HFFc6 (cell line): ENCODE data around the gene ETV2. TPM values are rescaled to one million over a fixed set of nuclear protein-coding genes. Genes with fewer than 3 reads are reported as not detected.
"Not testable (repeated sequence)": the region's sequence is repeated elsewhere in the genome, so short reads cannot be mapped to it uniquely, and the experiment has no call there.

Source experiments
- DNase-seq: peaks from one replicate; pipeline ENCODE4 v3.0.0-alpha.2; 2018
- H3K27ac Mint-ChIP-seq: 2 replicates; pipeline ENCODE4 v1.8.0; 2020; ENCODE audit warnings: mild to moderate bottlenecking, mixed read lengths
- H3K27me3 Mint-ChIP-seq: 2 replicates; pipeline ENCODE4 v1.8.0; 2021; ENCODE audit warnings: mild to moderate bottlenecking, moderate library complexity, mixed read lengths; ENCODE audit not compliant: insufficient read depth
- H3K36me3 Mint-ChIP-seq: 2 replicates; pipeline ENCODE4 v1.8.0; 2021; ENCODE audit warnings: low read depth, mixed read lengths
- H3K4me1 Mint-ChIP-seq: 2 replicates; pipeline ENCODE4 v1.8.0; 2020; ENCODE audit warnings: low read depth, mixed read lengths
- H3K4me3 Mint-ChIP-seq: 2 replicates; pipeline ENCODE4 v1.8.0; 2020; ENCODE audit warnings: mild to moderate bottlenecking, moderate library complexity, mixed read lengths
- H3K9me3 Mint-ChIP-seq: 2 replicates; pipeline ENCODE4 v1.8.0; 2020; ENCODE audit warnings: mild to moderate bottlenecking, mixed read lengths
- long read RNA-seq: library from polyadenylated mRNA; unstranded; transcript quantifications from one replicate; pipeline ENCODE4 v2.0.0, GENCODE V29; 2019
- total RNA-seq, 6 experiments: library from RNA; stranded (reverse); fragmentation: NEBNext Ultra II Directional; extraction: Animal tissue kit (Norgen Biotek cat#: 25700); gene quantifications; 2 replicates in 1 of 6; 3 replicates in 5 of 6; pipeline ENCODE4 v1.2.3, GENCODE V29; 2021
- TF ChIP-seq, protein P1 (sequence below): fragments of 200-600 bp; sonication (generic); IDR thresholded peaks from 2 replicates; pipeline ENCODE4 v1.5.0; 2021; ENCODE audit warnings: antibody characterized with exemption, mild to moderate bottlenecking

The ETV2 gene, protein sequence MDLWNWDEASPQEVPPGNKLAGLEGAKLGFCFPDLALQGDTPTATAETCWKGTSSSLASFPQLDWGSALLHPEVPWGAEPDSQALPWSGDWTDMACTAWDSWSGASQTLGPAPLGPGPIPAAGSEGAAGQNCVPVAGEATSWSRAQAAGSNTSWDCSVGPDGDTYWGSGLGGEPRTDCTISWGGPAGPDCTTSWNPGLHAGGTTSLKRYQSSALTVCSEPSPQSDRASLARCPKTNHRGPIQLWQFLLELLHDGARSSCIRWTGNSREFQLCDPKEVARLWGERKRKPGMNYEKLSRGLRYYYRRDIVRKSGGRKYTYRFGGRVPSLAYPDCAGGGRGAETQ
- total RNA-seq, result 1 to 10 TPM in 5 of 6 experiments, under 1 TPM in 1; 0.71 to 2.2 (median 1.4) TPM
- long read RNA-seq, partial matches to known transcripts, result 0 of 2 reads
- long read RNA-seq, other reads (novel, unspliced or antisense), result 0 of 2 reads

DNA sequence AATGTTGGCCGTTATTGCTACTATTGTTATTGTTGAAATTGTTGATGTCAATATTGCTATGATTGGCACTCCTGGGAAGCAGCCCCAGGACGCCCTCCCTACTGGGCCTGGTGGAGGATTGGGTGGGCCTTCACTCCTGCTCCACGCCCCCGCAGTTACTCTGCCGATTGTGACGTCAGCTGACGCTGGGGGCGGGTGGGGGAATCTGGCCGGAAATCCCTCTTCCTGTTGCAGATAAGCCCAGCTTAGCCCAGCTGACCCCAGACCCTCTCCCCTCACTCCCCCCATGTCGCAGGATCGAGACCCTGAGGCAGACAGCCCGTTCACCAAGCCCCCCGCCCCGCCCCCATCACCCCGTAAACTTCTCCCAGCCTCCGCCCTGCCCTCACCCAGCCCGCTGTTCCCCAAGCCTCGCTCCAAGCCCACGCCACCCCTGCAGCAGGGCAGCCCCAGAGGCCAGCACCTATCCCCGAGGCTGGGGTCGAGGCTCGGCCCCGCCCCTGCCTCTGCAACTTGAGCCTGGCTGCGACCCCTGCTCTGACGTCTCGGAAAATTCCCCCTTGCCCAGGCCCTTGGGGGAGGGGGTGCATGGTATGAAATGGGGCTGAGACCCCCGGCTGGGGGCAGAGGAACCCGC is at the start of gene ETV2:
Gene ETV2 (plus strand): TSS at position 231 of the 637 bp plus-strand sequence. CDS start 716 bp downstream, outside the sequence.
- H3K4me3 Mint-ChIP-seq, result peak within 1 kb of the TSS; percentile 79
- H3K4me1 Mint-ChIP-seq, result peaks cover 26% of the 10 kb centered on the region
- H3K27me3 Mint-ChIP-seq, result 0 out of 2 replicates have a peak, but pooled peaks cover 3% of the 10 kb centered on the region
- TF ChIP-seq, protein P1, sequence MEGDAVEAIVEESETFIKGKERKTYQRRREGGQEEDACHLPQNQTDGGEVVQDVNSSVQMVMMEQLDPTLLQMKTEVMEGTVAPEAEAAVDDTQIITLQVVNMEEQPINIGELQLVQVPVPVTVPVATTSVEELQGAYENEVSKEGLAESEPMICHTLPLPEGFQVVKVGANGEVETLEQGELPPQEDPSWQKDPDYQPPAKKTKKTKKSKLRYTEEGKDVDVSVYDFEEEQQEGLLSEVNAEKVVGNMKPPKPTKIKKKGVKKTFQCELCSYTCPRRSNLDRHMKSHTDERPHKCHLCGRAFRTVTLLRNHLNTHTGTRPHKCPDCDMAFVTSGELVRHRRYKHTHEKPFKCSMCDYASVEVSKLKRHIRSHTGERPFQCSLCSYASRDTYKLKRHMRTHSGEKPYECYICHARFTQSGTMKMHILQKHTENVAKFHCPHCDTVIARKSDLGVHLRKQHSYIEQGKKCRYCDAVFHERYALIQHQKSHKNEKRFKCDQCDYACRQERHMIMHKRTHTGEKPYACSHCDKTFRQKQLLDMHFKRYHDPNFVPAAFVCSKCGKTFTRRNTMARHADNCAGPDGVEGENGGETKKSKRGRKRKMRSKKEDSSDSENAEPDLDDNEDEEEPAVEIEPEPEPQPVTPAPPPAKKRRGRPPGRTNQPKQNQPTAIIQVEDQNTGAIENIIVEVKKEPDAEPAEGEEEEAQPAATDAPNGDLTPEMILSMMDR, result no peak
- H3K9me3 Mint-ChIP-seq, result no peaks in the 10 kb centered on the region
- peaks cover 7% of the 10 kb centered on the region; the same call in 1 of the 2 replicates for H3K36me3 Mint-ChIP-seq
- H3K27ac Mint-ChIP-seq, result 0 out of 2 replicates have a peak within 1 kb of the TSS, but pooled peaks have one; percentile 26
- no peak for DNase-seq

DNA sequence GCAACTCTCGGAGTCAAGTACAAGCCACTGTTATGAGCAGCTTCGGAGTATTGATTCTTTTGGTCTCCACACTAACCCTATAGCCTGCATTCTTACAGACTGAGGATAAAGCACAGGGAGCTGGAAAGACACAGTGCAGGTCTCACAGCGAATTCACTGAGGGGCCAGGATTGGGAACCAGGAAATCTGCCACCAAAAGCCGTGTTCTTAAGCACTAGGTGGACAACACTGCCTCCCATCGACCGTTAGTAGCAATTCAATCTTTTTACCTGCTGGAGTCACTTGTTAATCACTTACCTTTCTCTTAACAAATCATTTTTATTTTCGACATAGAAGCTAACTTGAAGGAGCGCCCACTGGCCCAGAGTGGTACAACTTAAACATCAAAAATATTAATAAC is 49.3 kb upstream of the ETV2 start:
- TF ChIP-seq, protein P1, result peak; percentile 68
- DNase-seq, result no peak
- H3K27ac Mint-ChIP-seq, result no peak overlapping the region
- H3K27me3 Mint-ChIP-seq, result peaks cover 2% of the 10 kb centered on the region
- H3K4me3 Mint-ChIP-seq, result no peak overlapping the region
- H3K4me1 Mint-ChIP-seq, result no peaks in the 10 kb centered on the region
- no peaks in the 10 kb centered on the region for H3K9me3 Mint-ChIP-seq
- no peaks in the 10 kb centered on the region for H3K36me3 Mint-ChIP-seq

DNA sequence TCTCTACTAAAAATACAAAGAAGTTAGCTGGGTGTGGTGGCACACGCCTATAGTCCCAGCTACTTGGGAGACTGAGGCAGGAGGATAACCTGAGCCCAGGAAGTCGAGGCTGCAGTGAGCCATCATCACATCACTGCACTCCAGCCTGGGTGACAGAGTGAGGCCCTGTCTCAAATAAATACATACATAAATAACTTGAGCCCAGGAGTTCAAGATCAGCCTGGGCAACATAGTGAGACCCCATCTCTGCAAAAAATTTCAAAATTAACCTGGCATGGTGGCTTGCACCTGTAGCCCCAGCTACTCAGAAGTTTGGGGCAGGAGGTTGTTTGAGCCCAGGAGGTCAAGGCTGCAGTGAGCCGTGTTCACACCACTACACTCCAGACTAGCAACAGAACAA is 46.5 kb upstream of the ETV2 start:
- not testable (repeated sequence) for H3K27me3 Mint-ChIP-seq, H3K36me3 Mint-ChIP-seq, H3K9me3 Mint-ChIP-seq, DNase-seq, H3K4me3 Mint-ChIP-seq, H3K27ac Mint-ChIP-seq
- peaks cover 15% of the 10 kb centered on the region for H3K4me1 Mint-ChIP-seq

DNA sequence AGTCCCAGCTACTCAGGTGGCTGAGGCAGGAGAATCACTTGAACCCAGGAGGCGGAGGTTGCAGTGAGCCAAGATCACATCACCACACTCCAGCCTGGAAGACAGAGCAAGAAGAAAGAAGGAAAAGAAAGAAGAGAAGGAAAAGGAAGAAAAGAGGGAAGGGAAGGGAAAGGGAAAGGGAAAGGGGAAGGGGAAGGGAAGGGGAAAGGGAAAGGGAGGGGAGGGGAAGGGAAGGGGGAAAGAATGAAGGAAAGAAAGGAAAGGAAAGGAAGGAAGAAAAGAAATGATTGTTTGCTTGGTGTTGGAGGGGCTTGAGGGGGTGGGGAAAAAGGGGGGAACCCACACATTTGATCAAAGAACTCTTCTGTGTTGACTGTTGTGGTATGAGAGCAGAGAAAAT is 45.6 kb upstream of the ETV2 start:
- no peaks in the 10 kb centered on the region; the same call in 1 of the 2 replicates for H3K36me3 Mint-ChIP-seq
- DNase-seq, result no peak
- TF ChIP-seq, protein P1, result no peak
- H3K27ac Mint-ChIP-seq, result no peak overlapping the region
- H3K27me3 Mint-ChIP-seq, result peaks cover 8% of the 10 kb centered on the region
- H3K4me3 Mint-ChIP-seq, result no peak overlapping the region
- peaks cover 15% of the 10 kb centered on the region for H3K4me1 Mint-ChIP-seq
- H3K9me3 Mint-ChIP-seq, result no peaks in the 10 kb centered on the region

DNA sequence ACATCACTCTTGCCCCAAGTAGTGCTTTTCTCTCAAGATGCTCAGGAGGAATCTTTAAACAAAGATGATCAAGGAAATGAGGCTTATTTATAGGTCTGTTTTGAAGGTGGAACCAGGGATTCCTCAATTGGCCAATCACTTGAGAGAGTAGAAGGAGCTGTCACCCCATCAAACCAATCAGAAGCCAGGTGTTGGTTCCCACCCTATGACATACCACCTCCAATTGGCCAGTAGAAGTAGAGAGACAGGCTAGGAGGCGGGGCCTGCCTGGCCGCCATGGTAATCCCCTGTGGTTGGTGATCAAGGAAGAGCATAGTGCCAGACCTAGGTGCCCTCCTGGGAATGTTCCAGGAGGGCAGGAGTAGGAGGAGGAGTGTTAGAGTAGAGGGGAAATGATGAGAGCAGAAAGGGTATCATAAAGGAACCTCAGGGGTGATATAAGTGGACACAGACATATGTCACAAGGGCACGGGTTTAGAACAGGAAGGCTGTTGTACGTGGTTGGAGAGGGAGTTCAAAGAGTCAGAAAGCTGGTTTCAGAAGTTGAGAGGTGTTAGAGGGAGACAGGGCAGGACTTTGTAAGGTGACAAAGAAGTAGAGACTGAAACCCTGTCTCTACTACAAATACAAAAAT is 45.1 kb upstream of the ETV2 start:
- Mint-ChIP-seq H3K36me3 (no peaks in the 10 kb centered on the region; the same call in 1 of the 2 replicates), H3K4me1 (peaks cover 15% of the 10 kb centered on the region), H3K9me3 (no peaks in the 10 kb centered on the region), H3K27me3 (peaks cover 8% of the 10 kb centered on the region), H3K27ac (no peak overlapping the region), H3K4me3 (no peak overlapping the region)
- TF ChIP-seq, protein P1, result no peak
- DNase-seq, result peak; percentile 8
